ENCODE results near the gene LRRC55. TPM values are rescaled to one million over a fixed set of nuclear protein-coding genes. Genes with fewer than 3 reads are reported as not detected.

Gene LRRC55, protein sequence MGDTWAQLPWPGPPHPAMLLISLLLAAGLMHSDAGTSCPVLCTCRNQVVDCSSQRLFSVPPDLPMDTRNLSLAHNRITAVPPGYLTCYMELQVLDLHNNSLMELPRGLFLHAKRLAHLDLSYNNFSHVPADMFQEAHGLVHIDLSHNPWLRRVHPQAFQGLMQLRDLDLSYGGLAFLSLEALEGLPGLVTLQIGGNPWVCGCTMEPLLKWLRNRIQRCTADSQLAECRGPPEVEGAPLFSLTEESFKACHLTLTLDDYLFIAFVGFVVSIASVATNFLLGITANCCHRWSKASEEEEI
- total RNA-seq (ENCODE audit: low replicate concordance), result not detected in 2 replicates

DNA sequence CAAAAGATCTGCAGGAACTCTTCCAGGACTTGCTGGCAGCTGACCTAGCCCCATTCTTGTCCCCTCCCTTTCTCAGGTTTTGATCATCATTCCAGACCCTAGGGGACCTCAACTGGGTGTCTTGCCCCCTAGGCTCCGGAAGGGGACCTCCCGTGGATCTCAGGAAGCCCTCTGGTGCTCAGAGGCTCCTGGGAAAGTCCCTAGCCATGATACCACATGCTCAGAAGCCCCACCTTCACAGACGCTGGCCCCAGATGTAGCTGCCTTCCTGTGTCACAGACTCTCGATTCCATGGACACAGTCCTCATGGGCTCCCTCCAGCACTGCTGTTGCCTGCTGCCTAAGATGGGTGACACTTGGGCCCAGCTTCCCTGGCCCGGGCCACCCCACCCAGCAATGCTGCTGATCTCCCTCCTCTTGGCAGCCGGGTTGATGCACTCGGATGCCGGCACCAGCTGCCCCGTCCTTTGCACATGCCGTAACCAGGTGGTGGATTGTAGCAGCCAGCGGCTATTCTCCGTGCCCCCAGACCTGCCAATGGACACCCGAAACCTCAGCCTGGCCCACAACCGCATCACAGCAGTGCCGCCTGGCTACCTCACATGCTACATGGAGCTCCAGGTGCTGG is at the start of gene LRRC55:
LRRC55 (plus strand) TSS at position 276 of the 628 bp plus-strand sequence; CDS start at position 346, 70 bp downstream.

DNA sequence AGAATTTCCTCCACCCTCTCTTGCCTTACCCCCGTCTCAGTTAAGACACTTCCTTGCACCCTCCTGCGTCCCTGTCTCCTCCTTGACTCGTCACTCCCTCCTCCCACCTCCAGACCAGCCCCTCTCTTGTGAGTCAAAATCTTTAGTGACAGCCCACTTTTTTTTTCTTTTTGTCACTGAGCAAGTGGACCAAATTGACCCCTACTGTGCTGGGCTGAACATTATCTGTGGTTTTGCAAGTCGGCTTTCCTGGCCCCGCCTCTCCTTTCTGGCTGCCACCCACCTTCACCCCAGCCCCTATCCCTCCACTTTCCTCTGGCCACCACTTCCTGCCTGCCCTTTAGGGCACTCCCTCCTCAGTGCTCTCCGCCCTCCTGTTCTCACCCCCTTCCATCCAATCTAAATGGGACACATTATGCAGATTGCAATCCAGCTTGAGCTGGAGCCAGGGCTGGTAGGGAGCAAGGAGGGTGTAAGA is 55.5 kb downstream of the LRRC55 start, which contains the start of gene APLNR:
APLNR (minus strand) TSS at position 47 of the 478 bp plus-strand sequence. CDS start 246 bp downstream, outside the sequence.

Other genes with a start within 250 kb of the LRRC55 start
- gene OR5AK2, start 193.0 kb upstream of the LRRC55 start, total RNA-seq (ENCODE audit: low replicate concordance), result not detected in 2 replicates
- gene APLNR, start 55.3 kb downstream of the LRRC55 start, total RNA-seq (ENCODE audit: low replicate concordance), result 0.35 TPM in 1 of 2 replicates, not detected in the other
- gene TNKS1BP1, start 143.0 kb downstream of the LRRC55 start, total RNA-seq (ENCODE audit: low replicate concordance), result 56.7 and 89.3 TPM in 2 replicates
- gene SSRP1, start 153.9 kb downstream of the LRRC55 start, total RNA-seq (ENCODE audit: low replicate concordance), result 48.1 and 71.0 TPM in 2 replicates
- not detected in 2 replicates for gene P2RX3, start 156.4 kb downstream of the LRRC55 start, total RNA-seq (ENCODE audit: low replicate concordance)
- not detected in 2 replicates for gene PRG3, start 199.2 kb downstream of the LRRC55 start, total RNA-seq (ENCODE audit: low replicate concordance)
- 0.08 and 0.23 TPM in 2 replicates for gene PRG2, start 208.7 kb downstream of the LRRC55 start, total RNA-seq (ENCODE audit: low replicate concordance)
- gene SLC43A3, start 245.2 kb downstream of the LRRC55 start, total RNA-seq (ENCODE audit: low replicate concordance), result 2.9 and 53.8 TPM in 2 replicates

All from smooth muscle cell of the coronary artery (primary cell).